Fibroblast of skin of left quadriceps (primary cell): ENCODE measurements around the gene R3HCC1L.
A peak's percentile ranks its signal among the peaks of the same experiment; 100 is the strongest.
"Not testable (repeated sequence)": the region's sequence is repeated elsewhere in the genome, so short reads cannot be mapped to it uniquely, and the experiment has no call there.

Experiments
- DNase-seq, 2 experiments: peaks; one replicate each; pipeline ENCODE4 v3.0.0-alpha.2; 2013; ENCODE audit warnings: low read depth in 2 of 2

Gene R3HCC1L

DNA sequence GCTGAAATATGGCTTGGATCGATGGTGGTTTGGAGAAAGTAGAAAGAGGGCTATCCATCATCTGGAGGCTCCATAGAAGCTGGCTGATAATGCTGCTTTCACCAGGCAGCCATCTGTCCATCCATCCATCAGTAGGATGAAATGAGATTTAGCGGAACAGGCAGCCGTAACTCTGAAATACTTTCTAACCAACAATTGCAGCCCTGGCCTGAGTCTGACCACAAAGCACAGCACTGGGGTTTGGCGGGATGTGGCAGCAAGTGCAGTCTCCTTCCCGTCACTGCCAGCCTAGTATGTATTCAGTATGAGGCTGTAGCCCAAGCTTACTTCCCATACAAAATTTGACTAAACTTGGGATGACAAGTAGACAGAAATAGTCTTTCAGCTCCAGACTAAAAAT, 38.0 kb downstream of the R3HCC1L start:
- no peak for DNase-seq

DNA sequence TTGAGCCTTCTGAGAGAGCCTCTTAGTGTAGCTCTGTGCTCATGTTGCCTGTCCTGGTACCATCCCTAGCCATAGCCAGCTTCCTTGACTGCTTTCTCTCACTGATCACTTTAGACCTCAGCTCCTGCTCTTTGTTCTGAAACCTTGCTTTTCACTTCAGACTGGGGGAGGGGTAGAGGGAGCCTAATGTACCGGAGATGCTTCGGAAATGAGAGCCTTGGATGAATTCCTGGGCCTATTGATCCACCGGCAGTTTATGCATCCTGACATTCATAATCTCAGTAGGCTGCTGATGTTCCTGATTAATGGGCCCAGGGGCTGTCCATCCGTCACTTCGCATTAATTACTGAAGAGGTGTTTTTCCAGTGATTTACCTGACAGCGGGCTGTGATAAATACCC, 38.8 kb downstream of the R3HCC1L start:
- no peak for DNase-seq

DNA sequence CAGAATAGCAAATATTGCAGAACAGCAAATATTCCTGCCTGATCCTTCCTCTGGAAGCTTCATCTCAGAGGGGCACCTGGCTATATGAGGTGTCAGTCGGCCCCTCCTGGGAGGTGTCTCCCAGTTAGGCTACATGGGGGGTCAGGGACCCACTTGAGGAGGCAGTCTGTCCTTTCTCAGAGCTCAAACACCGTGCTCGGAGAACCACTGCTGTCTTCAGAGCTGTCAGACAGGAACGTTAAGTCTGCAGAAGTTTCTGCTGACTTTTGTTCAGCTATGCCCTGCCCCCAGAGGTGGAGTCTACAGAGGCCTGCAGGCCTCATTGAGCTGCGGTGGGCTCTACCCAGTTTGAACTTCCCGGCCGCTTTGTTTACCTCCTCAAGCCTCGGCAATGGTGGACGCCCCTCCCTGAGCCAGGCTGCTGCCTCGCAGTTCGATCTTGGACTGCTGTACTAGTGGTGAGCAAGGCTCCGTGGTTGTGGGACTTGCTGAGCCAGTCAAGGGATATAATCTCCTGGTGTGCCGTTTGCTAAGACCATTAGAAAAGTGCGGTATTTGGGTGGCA, 48.0 kb downstream of the R3HCC1L start:
- DNase-seq, result not testable (repeated sequence)

- DNase-seq, result no peak
These were observed 52.2 kb downstream of the R3HCC1L start for GRCh38 chr10:98186681-98187080.

DNA sequence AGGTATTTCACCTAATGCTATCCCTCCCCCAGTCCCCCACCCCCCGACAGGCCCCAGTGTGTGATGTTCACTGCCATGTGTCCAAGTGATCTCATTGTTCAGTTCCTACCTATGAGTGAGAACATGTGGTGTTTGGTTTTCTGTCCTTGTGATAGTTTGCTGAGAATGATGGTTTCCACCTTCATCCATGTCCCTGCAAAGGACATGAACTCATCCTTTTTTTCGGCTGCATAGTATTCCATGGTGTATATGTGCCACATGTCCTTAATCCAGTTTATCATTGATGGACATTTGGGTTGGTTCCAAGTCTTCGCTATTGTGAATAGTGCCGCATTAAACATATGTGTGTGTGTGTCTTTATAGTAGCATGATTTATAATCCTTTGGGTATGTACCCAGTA, 56.3 kb downstream of the R3HCC1L start:
- not testable (repeated sequence) for DNase-seq

DNA sequence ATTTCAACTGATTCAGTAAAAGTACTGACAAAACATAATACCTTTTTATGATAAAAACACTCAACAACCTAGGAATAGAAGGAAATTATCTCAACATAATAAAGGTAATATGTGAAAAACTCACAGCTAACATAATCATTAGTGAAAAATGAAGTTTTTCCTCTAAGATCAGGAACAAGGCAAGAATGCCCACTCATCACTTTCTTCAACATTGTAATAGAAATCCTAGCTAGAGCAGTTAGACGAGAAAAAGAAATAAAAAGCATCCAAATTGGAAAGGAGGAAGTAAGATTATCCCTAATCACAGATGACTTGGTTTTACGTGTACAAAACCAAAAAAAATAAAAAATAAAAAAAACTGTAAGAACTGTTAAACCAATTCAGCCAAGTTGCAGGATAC, 58.6 kb downstream of the R3HCC1L start:
- DNase-seq, result no peak

GRCh38 chr10:98194633-98195032, 60.2 kb downstream of the R3HCC1L start:
- no peak for DNase-seq

DNA sequence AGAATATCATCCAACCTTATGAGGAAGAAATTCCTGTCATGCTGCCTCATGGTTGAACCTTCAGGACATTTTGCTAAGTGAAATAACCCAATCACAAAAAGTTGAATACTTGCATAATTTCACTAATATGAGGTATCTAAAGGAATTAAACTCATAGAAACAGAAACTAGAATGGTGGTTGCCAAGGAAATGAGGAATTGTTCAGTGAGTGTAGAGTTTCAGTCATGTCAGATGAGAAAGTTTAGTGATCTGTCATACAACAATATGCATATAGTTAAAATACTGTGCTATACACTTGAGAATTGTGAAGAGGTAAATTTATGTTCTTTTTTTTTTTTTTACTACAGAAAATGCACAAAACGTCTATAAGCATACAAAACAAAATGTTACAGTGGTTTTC, 60.7 kb downstream of the R3HCC1L start:
- DNase-seq, result no peak

DNA sequence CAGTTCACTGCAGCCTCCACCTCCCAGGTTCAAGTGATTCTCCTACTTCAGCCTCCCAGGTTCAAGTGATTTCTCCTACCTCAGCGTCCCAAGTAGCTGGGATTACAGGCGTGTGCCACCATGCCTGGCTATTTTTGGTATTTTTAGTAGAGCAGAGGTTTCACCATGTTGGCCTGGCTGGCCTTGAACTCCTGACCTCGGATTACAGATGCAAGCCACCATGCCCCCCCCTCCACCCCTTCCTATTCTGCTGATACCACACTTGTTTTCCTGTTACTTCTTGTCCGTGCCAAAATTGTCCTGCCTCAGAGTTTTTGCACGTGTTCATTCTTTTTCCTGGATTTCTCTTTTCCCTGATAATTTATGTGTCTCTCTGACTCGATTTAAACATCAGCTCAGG, 62.5 kb downstream of the R3HCC1L start:
- no peak for DNase-seq

DNA sequence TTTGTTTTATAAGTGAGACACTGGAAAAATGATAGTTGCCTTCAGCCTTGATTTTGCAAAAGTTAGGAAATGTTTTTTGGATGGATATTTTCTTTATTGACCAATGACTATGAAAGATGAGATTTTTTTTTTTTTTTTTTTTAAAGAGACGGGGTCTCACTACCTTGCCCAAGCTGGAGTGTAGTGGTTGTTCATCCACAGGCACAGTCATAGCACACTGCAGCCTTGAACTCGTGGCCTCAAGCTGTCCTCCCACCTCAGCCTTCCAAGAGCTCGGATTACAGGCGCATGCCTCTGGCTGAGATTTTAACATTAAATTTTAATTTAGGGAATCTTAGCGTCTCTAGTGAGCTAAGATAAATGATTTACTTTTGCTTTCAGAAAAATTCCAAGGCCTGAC, 67.3 kb downstream of the R3HCC1L start:
- DNase-seq, result no peak

DNA sequence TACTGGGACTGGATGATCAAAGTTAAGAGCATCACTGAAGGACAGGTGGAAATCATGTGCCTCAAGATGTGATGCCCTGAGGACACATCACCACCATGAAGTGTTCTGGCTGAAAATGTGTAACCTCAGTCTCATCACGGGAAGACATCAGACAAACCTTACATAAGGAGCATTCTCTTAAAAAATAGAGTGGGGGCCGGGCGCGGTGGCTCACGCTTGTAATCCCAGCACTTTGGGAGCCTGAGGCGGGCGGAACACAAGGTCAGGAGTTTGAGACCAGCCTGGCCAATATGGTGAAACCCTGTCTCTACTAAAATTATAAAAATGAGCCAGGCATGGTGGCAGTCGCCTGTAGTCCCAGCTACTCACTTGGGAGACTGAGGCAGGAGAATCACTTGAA, 67.9 kb downstream of the R3HCC1L start:
- DNase-seq, result no peak

DNA sequence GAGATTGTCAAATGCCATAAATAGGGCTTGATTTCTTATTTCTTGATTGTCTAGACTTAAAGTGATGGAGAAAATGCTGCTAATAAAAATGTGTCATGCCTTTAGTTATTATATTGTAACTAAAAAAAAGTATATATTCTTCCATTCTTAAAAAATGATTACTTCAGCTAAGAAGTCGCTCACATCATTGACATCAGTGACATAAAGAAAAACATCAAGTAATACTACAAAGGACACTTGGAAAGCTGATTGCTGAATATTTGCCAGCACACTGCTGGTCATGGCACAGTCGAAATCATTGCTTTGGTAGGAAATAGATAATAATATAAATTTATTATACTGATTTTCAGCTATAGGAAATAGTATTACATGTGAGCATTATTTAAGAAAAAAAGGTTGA, 70.9 kb downstream of the R3HCC1L start:
- no peak for DNase-seq

GRCh38 chr10:98208925-98209324, 74.5 kb downstream of the R3HCC1L start:
- DNase-seq, result no peak

GRCh38 chr10:98209441-98209840, 75.0 kb downstream of the R3HCC1L start:
- DNase-seq, result no peak

- DNase-seq, result no peak
These were observed 77.7 kb downstream of the R3HCC1L start for GRCh38 chr10:98212196-98212595.

DNA sequence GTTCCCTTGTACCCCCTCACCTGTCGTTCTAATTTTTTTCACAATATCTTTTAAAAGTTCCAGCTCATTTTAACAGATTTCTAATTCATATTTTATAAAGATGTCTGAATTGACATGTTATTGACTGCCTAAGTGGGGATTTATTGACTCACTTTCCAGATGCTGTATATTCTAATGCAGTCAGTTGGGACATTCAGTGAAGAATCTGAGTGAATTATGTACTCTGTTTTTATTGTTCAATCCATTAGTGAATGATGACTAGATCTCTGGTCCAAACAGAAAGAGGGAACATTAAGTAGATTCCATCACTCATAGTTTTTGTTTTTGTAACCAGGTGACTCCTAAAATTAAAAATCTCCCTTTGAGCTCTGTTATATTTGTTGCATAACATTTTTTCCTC, 79.3 kb downstream of the R3HCC1L start:
- DNase-seq, result no peak

DNA sequence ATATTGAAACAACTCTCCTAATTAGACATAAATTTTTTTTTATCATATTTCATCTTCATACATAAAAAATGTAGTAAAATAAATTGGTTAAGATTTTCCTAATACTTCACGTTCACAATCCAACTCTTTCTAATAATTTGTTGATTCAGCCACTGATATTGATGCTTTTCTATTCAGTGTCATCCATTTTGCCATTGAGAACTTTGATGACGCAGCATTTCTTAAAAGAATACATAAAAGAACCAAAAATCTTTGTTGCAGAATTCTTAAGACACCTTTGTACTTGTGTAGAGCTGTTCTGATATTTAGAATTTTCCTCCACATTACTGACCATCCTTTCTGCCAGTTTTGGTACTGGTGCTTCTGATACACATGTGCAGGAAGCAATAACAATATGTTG, 80.9 kb downstream of the R3HCC1L start:
- no peak for DNase-seq

GRCh38 chr10:98217801-98218200, 83.3 kb downstream of the R3HCC1L start:
- DNase-seq, result no peak

GRCh38 chr10:98223874-98224273, 89.4 kb downstream of the R3HCC1L start:
- no peak for DNase-seq

- peak; percentile 41 to 45 for DNase-seq
These were observed 90.1 kb downstream of the R3HCC1L start for GRCh38 chr10:98224509-98224908.

DNA sequence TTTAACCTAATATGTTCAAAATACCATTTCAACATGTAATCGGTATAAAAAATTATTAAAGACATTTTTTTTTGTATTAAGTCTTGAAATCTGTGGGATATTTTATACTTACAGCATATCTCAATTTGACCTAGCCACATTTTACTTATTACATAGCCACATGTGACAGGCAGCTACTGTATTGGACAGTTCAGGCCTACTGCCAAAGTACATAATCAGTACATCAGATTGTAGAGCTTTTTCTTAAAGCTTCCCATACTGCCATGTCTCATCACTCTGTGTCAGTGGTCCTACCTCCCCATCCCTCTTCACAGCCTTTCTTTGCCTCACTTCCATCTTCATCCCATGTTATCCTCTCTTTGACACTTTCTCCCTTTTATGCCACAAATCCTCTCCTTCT, 90.5 kb downstream of the R3HCC1L start:
- no peak for DNase-seq

DNA sequence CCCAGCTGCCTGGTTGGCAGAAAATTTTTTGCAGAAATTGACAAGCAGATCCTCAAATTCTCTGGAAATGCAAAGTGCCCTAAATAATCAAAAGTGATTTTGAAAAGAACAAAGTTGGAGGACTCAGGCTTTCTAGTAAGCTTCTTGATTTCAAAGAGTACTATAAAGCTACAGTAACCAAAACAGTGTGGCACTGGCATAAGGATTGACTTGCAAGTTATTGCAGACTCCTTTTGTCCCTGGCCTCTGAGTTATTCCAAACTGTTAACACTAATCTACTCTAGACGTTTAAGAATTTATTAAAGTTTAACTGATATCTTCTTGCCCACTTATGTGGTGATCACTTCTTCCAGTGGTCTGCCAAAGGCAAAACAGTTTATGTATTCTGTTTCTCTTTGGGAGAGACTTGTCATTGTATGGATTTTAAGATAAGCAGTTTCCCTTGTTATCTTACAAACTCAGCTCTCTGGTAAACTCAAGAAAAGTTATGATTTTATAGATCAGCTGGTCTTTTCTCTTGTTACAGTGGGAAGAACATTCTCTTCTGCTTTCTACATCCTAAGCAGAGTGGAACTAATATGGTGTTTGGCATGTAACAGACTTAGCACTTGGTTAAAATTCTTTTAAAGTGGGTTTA, 92.2 kb downstream of the R3HCC1L start:
- no peak for DNase-seq

- not testable (repeated sequence) for DNase-seq
These were observed 93.3 kb downstream of the R3HCC1L start for GRCh38 chr10:98227713-98228112.

DNA sequence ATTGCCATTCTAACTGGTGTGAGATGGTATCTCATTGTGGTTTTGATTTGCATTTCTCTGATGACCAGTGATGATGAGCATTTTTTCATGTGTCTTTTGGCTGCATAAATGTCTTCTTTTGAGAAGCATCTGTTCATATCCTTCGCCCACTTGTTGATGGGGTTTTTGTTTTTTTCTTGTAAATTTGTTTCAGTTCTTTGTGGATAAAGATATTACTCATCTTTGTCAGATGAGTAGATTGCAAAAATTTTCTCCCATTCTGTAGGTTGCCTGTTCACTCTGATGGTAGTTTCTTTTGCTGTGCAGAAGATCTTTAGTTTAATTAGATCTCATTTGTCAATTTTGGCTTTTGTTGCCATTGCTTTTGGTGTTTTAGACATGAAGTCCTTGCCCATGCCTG, 93.8 kb downstream of the R3HCC1L start:
- DNase-seq, result not testable (repeated sequence)
